HL-60 (cell line): ENCODE results near the gene CLDN12.

ENCODE experiments used
- CTCF ChIP-seq: IDR thresholded peaks from one replicate; pipeline ENCODE4 v1.5.1; 2011; ENCODE audit warnings: low read length, control low read depth, inconsistent platforms; ENCODE audit not compliant: insufficient read depth
- GABPA ChIP-seq: IDR thresholded peaks from 2 replicates; pipeline ENCODE4 v1.6.1; 2012; ENCODE audit warnings: low read depth
- TF ChIP-seq, protein P1 (sequence below): IDR thresholded peaks from 2 replicates; pipeline ENCODE4 v1.6.1; 2012; ENCODE audit warnings: low read depth; ENCODE audit not compliant: insufficient replicate concordance

GRCh38 chr7:90446137-90446899, 43.1 kb downstream of the CLDN12 start:
- TF ChIP-seq, protein P1, sequence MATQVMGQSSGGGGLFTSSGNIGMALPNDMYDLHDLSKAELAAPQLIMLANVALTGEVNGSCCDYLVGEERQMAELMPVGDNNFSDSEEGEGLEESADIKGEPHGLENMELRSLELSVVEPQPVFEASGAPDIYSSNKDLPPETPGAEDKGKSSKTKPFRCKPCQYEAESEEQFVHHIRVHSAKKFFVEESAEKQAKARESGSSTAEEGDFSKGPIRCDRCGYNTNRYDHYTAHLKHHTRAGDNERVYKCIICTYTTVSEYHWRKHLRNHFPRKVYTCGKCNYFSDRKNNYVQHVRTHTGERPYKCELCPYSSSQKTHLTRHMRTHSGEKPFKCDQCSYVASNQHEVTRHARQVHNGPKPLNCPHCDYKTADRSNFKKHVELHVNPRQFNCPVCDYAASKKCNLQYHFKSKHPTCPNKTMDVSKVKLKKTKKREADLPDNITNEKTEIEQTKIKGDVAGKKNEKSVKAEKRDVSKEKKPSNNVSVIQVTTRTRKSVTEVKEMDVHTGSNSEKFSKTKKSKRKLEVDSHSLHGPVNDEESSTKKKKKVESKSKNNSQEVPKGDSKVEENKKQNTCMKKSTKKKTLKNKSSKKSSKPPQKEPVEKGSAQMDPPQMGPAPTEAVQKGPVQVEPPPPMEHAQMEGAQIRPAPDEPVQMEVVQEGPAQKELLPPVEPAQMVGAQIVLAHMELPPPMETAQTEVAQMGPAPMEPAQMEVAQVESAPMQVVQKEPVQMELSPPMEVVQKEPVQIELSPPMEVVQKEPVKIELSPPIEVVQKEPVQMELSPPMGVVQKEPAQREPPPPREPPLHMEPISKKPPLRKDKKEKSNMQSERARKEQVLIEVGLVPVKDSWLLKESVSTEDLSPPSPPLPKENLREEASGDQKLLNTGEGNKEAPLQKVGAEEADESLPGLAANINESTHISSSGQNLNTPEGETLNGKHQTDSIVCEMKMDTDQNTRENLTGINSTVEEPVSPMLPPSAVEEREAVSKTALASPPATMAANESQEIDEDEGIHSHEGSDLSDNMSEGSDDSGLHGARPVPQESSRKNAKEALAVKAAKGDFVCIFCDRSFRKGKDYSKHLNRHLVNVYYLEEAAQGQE, result no peak
- TF ChIP-seq CTCF (no peak), GABPA (no peak)
